ENCODE data around the gene C11orf42.

GRCh38 chr11:6245536-6245935 lies 40.2 kb downstream of the C11orf42 start:
- TF ChIP-seq CTCF (IDR thresholded peaks at IDR 0.05) (no peak), POLR2AphosphoS5 (IDR thresholded peaks at IDR 0.05) (no peak), POLR2A (IDR thresholded peaks at IDR 0.05) (no peak)

All from prostate gland (tissue), 2 donors.